T follicular helper cell (primary cell): Measurements from ENCODE around the gene PAPPA2.
A peak's percentile ranks its signal among the peaks of the same experiment; 100 is the strongest.

Experiments used
- DNase-seq: peaks from one replicate; pipeline ENCODE4 v3.0.0-alpha.2; 2020; ENCODE audit warnings: low read depth

The PAPPA2 gene

DNA sequence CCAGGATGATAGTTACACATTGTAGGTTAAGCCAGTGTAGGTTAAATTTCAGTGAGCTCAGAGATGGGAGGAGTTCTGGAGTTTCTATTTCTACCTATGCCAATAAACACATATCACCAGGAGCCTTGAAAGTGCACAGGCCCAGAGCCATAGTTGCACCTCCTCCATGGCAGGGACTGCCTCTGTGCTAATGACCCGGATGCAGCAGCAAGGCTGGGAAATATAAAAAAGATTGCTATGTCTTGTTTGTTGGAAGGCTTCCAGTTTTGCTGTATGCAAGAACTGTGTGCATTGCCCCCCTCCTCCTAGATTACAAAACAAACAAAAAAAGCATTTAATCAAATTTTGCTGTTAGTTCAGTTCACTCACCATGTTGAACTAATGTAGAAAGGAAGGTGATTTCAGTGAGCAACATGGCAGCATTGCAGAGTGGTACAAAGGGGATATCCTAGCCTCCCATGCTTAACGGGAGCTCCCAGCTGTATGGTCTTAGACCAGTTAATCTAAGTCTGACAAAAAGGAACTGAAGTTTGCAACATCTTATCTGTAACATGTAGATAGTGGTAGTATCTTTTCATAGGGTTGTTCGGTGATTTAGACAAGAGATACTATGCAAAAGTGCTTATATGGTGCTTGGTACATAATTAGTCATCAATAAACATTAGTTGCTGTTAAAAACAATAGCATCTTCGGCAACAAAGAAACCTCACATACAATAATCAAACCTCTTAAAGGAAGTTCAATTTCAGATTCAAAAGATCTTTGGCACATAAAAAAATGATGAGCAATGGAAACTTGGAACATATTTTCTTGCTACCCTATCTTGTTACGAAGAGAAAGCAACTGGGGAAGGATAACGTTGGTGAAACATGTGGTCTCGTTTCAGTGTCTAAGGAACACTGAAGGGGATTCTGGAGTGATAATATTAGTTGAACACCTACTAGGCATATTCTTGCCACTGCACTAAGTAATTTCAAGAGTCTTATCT lies 392.1 kb downstream of the PAPPA2 start:
- no peak for DNase-seq

DNA sequence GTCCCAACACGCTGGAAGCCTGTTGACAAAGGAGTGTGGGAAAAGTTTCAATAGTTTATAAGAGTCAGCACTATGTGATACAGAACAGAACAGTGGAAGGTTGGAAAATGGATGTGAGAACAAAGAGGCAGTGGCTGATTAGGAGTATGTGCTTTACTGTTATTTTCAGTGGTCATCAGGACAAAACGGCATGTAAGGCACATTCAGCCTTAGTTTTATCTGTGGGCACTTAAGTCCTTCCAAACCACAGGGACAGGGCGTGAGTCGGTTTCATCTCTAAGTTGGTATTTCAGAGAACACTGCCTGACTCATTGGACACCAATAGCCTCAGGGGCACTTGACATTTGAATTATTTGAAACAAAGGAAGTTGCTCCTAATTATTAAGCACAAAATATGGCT lies 394.7 kb downstream of the PAPPA2 start:
- DNase-seq: no peak

DNA sequence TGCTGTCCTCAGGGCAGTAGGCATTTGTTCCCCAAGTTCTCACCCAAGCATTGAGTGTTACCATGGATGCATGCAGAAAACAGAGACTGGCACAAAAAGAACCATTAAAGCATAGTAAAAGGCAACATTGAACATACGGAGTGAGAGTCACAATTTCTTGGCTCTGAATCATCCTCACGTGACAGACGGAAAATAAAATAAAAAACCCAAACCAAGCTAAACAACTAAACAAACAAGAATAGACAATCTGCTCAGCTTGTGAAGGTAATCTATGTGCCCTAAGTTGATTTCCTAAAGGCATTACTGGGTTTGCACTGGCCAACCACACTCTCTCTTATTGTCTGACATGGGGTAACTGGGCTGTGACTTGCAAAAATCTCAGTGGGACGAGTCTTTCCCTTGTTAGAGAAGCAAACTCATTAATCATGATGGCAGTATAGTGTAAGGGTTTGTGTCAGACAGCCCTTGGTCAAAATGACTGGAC lies 395.5 kb downstream of the PAPPA2 start:
- no peak for DNase-seq

DNA sequence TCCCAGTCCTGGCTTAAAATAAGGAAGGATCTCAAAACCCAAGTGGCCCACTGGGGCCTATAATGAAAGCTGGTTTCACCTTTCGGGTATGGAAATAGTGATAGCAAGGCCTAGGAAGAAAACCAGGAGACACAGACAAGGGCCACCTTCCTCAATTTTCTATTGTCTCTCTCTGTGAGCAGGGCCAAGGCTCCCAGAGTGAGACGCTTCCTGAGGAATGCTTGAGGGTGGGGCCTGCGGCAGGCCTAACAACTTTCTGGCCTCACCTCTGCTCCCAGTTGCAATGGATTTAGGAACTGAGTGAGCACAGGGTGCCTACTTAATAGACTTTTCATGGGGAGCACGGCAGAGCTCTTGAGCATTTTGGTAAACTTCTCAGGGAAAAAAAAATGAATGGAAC lies 400.6 kb downstream of the PAPPA2 start:
- DNase-seq: no peak

DNA sequence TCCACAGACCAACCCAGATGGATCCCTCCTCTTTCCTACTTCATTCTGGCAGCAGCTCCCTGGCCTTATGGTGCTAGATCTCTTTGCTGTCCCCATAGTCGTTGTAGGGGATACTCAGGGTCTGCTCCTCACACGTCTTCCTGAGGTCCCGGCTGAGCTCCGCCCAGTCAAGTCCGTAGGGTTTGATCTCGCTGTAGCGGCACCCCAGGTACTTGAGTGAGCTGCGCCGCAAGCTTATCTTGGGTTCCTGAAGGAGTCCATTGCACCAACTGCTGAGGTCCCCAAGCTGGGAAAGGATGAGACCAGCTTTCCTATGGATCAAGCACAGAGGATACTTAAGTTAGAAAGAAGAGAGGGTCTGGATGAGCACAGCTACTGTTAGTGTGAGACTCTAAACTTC lies 401.2 kb downstream of the PAPPA2 start:
- DNase-seq: no peak

DNA sequence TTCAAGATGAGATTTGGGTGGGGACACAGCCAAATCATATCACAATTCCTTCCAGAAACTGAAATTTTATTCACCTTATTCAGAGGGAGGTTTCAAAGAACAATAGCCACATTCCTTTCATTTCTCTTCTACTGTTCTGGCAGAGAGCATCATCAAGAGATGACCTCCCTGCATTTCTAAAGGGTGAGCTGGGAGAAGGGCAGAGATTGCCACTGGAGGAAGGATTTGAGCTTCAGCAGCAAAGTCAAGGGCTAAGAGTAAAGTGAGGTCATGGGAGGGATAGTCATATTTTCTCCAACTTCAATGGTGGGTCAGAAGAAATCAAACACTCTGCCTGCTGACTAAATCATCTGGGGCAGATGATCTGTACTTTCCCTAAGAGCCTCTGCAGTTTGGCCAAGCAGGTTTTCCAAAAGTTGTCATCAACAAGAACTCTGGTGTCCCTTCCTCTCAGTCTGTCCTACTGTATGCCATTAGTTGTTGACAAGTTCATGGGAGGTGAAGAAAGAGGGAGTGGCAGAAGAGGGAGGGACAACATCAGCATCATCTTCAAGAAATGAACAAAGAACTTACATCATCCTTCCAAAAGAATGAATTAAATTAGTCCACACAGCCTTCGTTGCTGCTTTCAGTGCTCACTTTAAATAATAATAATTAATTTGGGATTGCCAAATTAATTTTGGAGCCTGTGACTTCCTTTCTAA lies 403.2 kb downstream of the PAPPA2 start:
- no peak for DNase-seq

DNA sequence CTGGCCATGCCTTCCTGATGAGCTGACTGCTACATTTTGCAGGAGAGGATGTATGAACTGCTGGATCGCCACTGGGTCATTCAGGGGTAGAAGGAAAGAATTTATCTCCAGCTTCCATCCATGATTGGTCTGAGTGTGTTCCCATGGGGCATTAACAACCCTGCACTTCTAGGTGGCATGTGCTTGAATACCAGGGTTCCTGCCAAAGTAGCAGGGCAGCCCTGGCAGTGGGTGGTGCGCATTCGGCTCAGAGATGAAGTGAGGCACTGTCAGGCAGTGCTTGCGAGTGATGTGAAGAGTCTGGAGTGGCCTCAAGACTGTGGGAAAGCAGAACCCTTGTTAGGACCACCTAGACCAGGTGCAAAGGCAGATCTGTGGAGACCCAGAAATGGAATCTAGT lies 406.6 kb downstream of the PAPPA2 start:
- no peak for DNase-seq

DNA sequence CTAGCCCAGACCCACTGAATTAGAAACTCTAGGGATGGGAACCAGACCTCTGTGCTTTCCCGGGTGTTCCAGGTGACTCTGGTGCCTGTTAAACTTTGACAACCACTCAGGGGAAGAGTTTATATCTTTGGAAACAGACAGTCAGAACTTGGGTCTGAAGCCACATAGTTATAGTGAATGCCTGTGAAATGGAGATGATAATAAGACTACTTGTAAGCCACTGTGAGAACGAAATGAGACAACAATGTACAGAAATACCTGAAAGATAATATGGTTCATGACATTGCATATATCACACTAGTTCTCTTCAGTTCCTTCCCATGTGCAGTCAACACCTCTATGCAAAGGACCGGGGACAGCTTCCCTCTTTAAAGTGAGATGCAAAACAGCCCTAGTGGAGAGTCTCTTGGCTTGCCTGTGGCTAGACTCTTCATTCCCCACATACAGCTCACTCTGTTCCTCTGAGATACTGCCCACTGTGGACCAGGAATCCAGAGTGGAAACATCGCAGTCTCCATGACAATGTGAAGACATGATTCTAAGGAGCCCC lies 414.1 kb downstream of the PAPPA2 start:
- DNase-seq: no peak

DNA sequence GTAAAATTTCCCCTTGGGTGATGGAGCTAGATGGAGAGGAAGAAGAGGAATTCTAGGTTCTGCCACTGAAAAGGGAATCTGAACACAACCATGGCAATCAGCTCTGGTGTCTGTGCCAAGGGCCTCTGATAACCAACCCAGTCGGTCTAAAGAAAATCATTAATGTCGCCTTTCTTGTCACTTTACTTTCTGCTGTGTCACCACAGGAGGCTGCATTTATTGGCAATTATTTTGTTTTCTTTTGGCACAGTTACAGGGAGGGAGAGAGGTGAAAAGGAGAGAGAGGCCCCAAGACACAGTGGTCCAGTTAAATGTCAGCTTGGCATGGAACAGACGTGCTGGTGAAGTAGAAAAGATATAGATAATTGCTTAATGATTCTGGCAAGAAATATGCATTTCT lies 414.6 kb downstream of the PAPPA2 start:
- DNase-seq: no peak

DNA sequence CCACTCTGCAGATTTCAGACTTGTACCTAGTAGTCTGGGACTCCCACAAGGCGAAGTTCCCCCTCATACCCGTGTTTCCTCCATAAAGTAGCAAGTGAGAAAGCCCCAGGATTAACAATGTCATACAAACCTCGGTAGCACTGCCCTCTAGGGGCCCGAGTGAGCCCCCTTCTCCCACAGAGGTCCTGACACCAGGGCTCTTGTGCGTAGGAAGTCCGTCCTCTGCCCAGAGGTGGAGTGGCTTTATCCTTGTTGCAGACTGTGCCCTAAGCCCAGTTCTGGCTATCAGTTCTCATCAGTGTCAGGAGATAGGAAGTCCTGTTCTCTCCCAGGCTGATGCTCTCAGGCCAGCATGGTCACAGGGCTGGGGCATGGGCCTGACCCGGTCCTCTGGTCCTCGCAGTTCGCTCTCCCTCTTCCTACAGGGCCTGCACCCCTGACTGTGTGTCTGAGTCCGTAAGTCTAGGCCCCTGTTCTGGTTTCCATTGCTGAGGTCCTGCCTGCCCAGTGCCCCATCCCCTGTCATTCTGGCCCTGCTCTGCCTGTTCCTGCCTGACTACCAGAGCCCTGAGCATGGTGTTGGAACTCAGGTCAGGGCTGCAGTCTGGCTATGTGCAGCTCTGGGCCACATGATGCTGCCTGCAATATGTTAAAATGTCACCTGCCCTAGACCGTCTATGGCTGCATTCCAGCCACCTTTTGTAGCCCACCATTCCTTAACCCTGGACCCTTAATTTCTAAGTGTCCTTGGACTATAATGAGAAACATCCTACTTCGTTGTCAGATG lies 416.0 kb downstream of the PAPPA2 start:
- DNase-seq: no peak

DNA sequence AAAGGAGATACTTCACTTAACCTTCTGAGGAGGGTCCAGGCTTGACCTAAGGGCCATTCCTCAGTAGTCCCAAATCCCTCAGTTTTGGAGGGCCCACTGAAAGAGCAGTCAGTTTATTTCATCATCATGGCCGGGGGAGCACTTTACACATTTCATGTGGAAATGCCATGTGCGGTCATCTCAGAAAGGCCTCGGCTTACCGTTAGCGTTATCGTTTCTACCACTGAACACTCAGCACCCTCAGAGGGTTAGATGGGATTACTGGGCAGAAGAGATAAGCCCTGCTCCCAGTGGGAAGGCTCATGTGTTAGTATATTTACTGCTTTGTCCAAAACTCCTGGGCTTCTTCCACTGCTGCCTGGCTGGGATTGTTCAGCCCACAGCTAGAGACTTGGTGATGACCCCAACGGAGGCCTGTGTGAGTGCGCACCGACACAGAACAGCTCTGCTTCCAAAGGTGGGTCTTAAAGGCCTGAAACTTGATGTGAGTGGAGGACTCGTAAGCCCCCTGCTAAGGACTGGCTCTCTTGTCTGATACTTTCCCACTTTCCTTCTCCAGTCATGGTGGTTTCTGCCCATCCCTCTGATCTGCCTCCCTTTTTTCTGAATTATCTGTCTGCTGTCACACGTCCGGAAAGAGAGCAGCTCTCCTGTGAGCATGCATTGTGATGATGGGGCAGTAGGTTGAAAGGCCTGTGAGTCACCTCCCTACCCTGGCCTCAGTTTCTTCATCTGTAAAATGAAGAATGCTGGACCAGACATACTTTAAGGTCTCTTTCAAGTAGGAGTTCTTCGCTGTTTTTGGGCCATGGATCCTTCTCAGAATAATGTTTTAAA lies 417.0 kb downstream of the PAPPA2 start:
- no peak for DNase-seq

DNA sequence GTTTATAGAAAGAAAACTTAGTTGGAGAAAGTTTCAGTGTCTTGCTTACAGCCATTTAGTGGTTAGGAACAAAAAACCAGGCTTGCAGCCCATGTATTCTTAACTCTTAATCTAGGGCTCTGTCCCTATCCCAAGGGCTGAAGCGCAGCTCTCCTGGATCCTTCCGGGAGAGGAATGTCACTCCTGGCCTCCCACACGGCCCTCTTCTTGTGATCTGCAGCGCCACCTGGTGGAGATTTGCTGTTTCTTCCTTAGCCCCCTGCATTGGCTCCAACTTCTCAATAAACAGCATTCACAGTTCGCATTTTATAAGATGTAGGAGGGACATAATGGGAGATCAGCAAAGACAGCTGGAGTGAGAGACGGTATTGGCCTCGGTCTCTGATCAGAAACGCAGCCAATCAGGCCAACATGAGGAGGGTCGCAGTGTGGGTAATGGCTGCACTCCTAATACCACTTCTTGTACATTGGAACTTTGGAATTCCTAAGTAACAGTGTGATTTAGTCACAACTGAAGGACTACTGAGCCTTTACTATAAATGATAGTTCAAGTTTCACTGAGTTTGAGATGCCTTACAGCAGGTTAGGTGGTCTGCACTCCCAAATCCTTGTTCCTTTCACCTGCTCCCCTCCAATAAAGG lies 418.1 kb downstream of the PAPPA2 start:
- peak; percentile 9 for DNase-seq

DNA sequence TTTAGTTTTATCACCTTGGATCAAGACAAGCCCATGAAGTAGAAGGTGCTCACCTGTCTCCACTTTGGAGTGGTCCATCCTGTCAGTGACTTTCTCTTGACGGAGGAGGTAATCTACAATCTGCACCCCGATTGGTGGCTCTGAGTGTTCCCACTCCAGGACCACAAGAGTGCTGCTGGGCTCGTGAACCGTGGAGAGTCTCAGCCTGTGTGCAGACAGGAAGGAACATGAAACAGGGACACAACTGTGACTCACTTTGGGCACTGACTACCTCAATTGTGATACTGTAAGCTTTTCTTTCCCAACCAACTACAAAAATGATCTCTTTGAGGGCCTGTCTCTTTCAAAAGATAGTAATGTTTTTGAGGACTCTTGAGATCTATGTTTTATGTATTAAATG lies 421.3 kb downstream of the PAPPA2 start:
- DNase-seq: no peak

DNA sequence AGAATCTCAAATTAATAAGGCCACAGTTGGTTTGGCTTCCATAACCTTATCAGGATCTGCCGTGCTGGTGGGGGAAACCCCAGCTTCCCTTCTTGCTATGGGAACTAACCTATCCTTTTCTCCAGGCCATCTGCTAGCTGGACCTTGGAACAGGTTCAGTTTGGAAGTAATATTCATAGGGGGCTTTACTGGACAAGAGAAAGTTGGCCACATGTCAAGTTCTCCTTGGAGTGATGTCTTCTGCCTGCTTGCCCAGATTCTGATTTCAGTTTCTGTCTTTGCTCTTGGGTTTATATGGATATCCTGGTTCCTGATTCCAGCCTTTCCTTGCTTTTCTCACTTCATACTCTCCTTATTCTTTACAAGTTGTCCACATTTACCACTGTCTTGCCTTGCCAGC lies 421.9 kb downstream of the PAPPA2 start:
- no peak for DNase-seq

DNA sequence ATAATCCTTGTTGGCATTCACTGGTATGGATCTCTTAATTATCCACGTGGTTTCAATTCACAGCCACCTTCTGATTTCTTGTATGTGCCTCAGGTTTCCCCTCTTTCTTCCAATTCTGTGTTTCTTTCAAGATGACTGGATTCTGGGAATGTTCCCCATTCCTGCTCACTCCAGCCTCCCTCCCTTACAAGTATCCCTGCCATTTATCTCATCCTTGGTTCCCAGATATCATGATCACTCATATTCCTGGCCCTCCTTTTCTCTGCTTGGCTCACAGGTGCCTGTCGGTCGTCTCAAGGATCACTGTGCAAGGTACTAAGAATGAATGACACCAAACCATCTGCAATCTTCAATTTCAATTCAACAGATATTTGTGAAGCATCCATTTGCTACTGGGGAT lies 422.4 kb downstream of the PAPPA2 start:
- no peak for DNase-seq

DNA sequence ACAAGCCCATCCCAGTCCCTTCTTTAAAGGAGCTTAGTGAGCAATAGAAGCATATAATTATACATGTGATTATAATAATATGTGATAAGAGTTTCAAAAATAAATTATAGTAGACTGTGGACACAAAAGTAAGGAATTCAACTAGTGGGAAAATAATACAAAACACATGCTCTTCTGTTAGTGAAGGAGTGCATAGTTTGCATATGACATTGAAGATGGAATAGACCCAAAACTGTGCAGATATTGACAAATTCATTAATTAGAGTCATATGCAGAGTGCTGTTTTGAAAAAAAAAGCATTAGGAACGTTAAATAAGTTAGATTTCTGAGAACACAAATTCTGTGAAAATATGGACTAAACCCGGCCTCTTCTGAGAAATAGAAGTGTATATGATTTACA lies 422.8 kb downstream of the PAPPA2 start:
- no peak for DNase-seq

DNA sequence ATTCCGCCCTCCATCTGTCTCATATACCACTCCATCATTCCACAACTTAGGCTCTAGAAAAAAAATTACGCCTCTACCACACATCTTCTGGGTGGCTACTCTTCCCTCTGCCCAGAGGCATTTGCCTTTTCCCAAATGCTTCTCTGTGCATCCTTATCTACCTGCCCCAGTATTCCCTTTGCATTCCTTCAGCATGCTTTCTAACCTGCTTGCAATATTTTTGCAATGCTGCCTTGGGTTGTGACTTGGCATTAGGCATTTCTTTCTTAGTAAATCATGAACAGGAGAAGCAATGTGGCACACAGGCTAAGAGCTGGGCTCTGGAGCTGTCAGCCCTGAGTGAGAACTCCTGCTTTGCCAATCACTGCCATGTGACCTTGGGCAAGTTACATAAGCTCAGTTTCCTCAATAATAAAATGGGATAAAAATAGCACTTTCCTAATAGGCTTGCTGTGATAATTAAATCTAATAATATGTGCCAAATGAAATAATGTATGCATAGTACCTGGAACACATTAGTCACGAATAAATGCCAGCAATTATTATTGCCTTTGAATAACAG lies 425.6 kb downstream of the PAPPA2 start:
- no peak for DNase-seq

DNA sequence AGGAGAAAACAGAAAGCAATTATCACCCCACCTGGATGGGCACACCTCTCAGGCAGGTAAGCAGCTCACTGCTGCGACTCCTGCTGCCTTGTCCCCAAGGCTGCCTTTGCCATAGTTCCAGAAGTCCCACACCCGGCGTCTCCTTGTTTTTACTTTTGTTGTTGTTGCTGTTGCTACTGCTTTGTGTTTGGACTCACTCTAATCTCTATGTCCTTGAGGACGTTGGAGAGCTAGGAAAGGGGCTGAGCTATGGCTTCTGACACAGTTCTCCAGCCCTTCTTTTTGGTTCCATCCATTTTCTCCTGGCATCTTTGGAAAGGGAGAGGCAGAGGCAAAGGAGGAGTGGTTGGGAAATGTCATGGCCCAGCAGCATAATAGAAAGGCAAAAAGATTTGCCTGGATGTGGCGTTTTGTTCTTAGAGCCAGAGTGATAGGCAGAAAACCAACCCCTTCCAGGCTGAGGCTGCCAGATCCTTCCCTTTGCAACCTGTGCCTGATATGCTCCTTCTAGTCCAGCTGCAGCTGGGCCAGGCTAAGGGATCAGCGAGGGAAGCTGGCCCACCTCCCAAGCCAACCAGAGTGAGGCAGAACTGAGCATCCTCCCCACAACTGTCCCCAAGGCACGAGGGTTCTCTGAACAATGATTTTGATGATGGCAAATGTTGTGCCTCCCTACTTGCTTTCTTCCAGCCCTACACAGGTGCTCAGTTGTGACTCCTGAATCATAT lies 430.8 kb downstream of the PAPPA2 start:
- no peak for DNase-seq

DNA sequence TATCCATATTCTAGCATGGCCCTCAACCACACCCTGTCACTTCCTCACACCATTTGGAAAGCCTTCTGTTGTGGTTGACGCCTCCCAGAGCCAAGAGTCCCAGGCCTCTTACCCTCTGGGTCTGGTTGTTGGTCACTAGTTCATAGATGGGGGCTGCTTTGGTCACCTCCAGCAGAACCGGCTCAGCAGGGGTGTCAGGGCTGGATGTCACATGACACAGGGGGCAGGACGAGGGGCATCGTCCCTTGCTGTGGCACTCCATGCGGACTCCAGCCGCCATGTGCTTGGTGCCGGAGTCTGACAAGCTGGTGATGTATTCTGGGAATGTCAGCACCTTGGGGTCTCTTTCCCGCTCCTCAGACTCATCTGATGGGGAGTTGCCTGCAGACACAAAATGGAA lies 431.5 kb downstream of the PAPPA2 start:
- no peak for DNase-seq
